ENCODE data around the gene NOP16.

GRCh38 chr5:176388003-176388443 is 375 bp downstream of the NOP16 start:
- TF ChIP-seq CTCF (IDR thresholded peaks at IDR 0.05), result no peak
- no peak for TF ChIP-seq POLR2A (IDR thresholded peaks at IDR 0.05)
- no peak for TF ChIP-seq EP300 (IDR thresholded peaks at IDR 0.05)
- TF ChIP-seq POLR2AphosphoS5 (IDR thresholded peaks at IDR 0.05), result no peak
